ENCODE data around the gene ATXN7L3. TPM values are rescaled to one million over a fixed set of nuclear protein-coding genes. Genes with fewer than 3 reads are reported as not detected.

Gene ATXN7L3
- total and polyA plus RNA-seq, 9 of the 15 experiments (the other 6 are each of a cell fraction or from before 2014, with no cell fraction given) = 0.62 to 66.1 (median 33.2) TPM

DNA sequence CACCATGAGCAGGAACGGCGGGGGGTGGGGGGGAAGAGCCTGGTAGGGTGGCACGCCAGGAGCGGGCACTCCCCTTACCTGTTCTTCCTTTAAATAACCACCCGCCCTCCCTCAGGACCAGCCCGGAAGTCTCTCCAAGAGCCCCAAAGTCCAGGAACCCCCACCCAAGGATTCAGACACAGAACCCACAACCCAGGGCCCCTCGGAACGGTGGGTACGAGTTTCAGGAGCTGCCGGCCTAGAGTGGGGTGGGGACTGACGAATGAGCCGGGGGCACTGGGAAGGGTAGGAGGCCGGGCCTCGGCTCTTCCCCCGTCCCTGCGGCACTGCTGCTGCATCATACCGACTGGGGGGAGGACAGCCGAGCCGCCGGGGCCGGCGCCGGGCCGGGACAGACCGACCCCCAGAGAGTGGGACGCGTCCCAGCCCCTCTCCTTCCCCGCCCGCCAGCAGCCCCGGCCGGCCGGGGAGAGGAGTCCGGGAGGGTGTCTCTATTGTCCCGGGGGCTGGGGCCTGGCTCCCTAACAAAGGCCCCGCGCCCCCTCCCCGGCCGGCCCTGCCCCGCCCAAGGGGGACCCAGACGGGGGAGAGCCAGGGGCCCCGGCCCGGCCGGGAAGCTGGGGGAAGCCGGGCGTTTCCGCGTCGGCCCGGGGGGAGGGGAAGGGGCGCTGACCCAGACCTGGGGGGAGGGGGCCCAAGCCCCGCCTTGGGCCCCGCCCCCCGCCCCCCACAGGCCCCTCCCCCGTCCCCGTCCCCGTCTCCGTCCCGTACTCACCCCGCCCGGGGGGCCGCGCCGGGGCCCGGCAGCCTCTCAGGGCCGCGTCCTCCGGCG is 747 bp downstream of the ATXN7L3 start (continued):
- TF ChIP-seq PHTF2 (CRISPR knock-in tag; IDR thresholded peaks at IDR 0.05) (no peak), E2F8 (IDR thresholded peaks at IDR 0.05; ENCODE audit: low read depth, partially characterized antibody) (no peak), MED1 (CRISPR knock-in tag; IDR thresholded peaks at IDR 0.05; ENCODE audit: borderline replicate concordance) (no peak), PRDM10 (IDR thresholded peaks at IDR 0.05; ENCODE audit: partially characterized antibody) (no peak), SMARCA5 (IDR thresholded peaks at IDR 0.05) (no peak), SAFB2 (IDR thresholded peaks at IDR 0.05; ENCODE audit: borderline replicate concordance, low read depth, low read length, severe bottlenecking) (no peak), NR2F6 (CRISPR knock-in tag; IDR thresholded peaks at IDR 0.05) (no peak), STAT5A (IDR thresholded peaks at IDR 0.05; ENCODE audit: borderline replicate concordance, low read length) (no peak), CBFA2T3 (IDR thresholded peaks at IDR 0.05) (no peak), ZNF175 (CRISPR knock-in tag; IDR thresholded peaks at IDR 0.05; ENCODE audit: low read depth) (no peak), BACH1 (tag; IDR thresholded peaks at IDR 0.05) (no peak), XRCC4 (IDR thresholded peaks at IDR 0.05; ENCODE audit: extremely low read depth, insufficient read depth, insufficient read length) (no peak), ZNF785 (CRISPR knock-in tag; IDR thresholded peaks at IDR 0.05) (no peak), MTA3 (IDR thresholded peaks at IDR 0.05; ENCODE audit: borderline replicate concordance) (no peak), TCF7 (IDR thresholded peaks at IDR 0.05; ENCODE audit: borderline replicate concordance) (no peak), E2F4 (CRISPR knock-in tag; IDR thresholded peaks at IDR 0.05; ENCODE audit: low read depth) (no peak)
- TF ChIP-seq, protein P1, sequence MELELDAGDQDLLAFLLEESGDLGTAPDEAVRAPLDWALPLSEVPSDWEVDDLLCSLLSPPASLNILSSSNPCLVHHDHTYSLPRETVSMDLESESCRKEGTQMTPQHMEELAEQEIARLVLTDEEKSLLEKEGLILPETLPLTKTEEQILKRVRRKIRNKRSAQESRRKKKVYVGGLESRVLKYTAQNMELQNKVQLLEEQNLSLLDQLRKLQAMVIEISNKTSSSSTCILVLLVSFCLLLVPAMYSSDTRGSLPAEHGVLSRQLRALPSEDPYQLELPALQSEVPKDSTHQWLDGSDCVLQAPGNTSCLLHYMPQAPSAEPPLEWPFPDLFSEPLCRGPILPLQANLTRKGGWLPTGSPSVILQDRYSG (tag; conservative IDR thresholded peaks at IDR 0.05; ENCODE audit: low read depth) = no peak
- TF ChIP-seq, protein P2, sequence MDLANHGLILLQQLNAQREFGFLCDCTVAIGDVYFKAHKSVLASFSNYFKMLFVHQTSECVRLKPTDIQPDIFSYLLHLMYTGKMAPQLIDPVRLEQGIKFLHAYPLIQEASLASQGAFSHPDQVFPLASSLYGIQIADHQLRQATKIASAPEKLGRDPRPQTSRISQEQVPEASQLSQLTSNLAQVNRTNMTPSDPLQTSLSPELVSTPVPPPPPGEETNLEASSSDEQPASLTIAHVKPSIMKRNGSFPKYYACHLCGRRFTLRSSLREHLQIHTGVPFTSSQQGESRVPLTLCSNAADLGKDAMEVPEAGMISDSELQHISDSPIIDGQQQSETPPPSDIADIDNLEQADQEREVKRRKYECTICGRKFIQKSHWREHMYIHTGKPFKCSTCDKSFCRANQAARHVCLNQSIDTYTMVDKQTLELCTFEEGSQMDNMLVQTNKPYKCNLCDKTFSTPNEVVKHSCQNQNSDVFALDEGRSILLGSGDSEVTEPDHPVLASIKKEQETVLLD (IDR thresholded peaks at IDR 0.05) = no peak

Data from K562 (cell line).